Liver (tissue), 9 donors: ENCODE results near the gene ADH4. TPM values are rescaled to one million over a fixed set of nuclear protein-coding genes. Genes with fewer than 3 reads are reported as not detected.
A peak's percentile ranks its signal among the peaks of the same experiment; 100 is the strongest.

Experiments
- DNase-seq: peaks from one replicate; pipeline ENCODE4 v3.0.0-alpha.2; 2017; ENCODE audit warnings: low spot score
- H3K27ac ChIP-seq, 2 donors: one replicate each; pipeline ENCODE4 v1.7.0; 2013; ENCODE audit warnings: inconsistent platforms in 2 of 2, low read length in 2 of 2, control low read depth in 1 of 2, low read depth in 1 of 2, mild to moderate bottlenecking in 1 of 2
- H3K27me3 ChIP-seq, 4 donors: one replicate each; pipeline versions ENCODE4 v1.6.1 to v1.7.0; 2013; ENCODE audit warnings: low read length in 3 of 4, inconsistent platforms in 1 of 4, mild to moderate bottlenecking in 1 of 4, moderate library complexity in 1 of 4; ENCODE audit not compliant: control insufficient read depth in 4 of 4, insufficient read depth in 4 of 4
- H3K36me3 ChIP-seq, 4 donors: one replicate each; pipeline versions ENCODE4 v1.6.1 to v1.7.0; 2013; ENCODE audit warnings: low read length in 3 of 4, mild to moderate bottlenecking in 3 of 4, low read depth in 1 of 4, moderate library complexity in 1 of 4; ENCODE audit not compliant: control insufficient read depth in 4 of 4, insufficient read depth in 3 of 4
- H3K4me1 ChIP-seq, 4 donors: one replicate each; pipeline versions ENCODE4 v1.6.1 to v1.7.0; 2013; ENCODE audit warnings: low read length in 3 of 4, mild to moderate bottlenecking in 3 of 4, moderate library complexity in 1 of 4; ENCODE audit not compliant: control insufficient read depth in 4 of 4, insufficient read depth in 4 of 4
- H3K4me3 ChIP-seq, 3 donors: one replicate each; pipeline versions ENCODE4 v1.6.1 to v1.7.0; 2013; ENCODE audit warnings: low read length in 3 of 3, control low read depth in 1 of 3, low read depth in 1 of 3, mild to moderate bottlenecking in 1 of 3
- H3K9ac ChIP-seq, 2 donors: one replicate each; pipeline ENCODE4 v1.7.0; 2013; ENCODE audit warnings: low read length in 2 of 2, mild to moderate bottlenecking in 2 of 2, moderate library complexity in 2 of 2, control low read depth in 1 of 2, low read depth in 1 of 2
- H3K9me3 ChIP-seq, 4 donors: one replicate each; pipeline versions ENCODE4 v1.6.1 to v1.7.0; 2013; ENCODE audit warnings: low read length in 3 of 4; ENCODE audit not compliant: control insufficient read depth in 4 of 4
- EGR1 ChIP-seq, 2 donors: IDR thresholded peaks; 2 replicates each; pipeline ENCODE4 v1.6.1; 2016 to 2018; ENCODE audit warnings: antibody characterized with exemption in 2 of 2, low read depth in 2 of 2
- HNF4A ChIP-seq, 2 donors: conservative IDR thresholded peaks; 2 replicates each; pipeline ENCODE4 v1.6.1; 2016; ENCODE audit warnings: antibody characterized with exemption in 2 of 2, mild to moderate bottlenecking in 2 of 2
- RAD21 ChIP-seq, 2 donors: IDR thresholded peaks; 2 replicates each; pipeline ENCODE4 v1.6.1; 2016; ENCODE audit warnings: antibody characterized with exemption in 2 of 2, mild to moderate bottlenecking in 2 of 2
- RXRA ChIP-seq, 2 donors: IDR thresholded peaks; 2 replicates each; pipeline ENCODE4 v1.6.1; 2017 to 2018; ENCODE audit warnings: antibody characterized with exemption in 2 of 2, mild to moderate bottlenecking in 1 of 2
- WGBS: extraction: QIAGEN DNeasy Blood & Tissue Kit; methylation state at CpG from one replicate; pipeline ENCODE4 v1.1.7; 2013; 5-methylcytosine and 5-hydroxymethylcytosine counted together
- polyA plus RNA-seq, 2 donors: library from polyadenylated mRNA; stranded (reverse) in 1 of 2; unstranded in 1 of 2; fragments of 200-250 nt in 1 of 2; fragments of >200 nt in 1 of 2; fragmentation: Nextera tagmentation in 1 of 2; extraction: Ambion mirVana in 1 of 2; gene quantifications; one replicate each; pipeline versions ENCODE4 v1.2.1 to v1.2.3, GENCODE V29; 2013 to 2015
- total RNA-seq, 2 donors: library from RNA; depleted of rRNA; stranded (reverse); fragments of >200 nt; gene quantifications; one replicate each; pipeline ENCODE4 v1.2.3, GENCODE V29; 2014
- TF ChIP-seq, protein P1 (sequence below): IDR thresholded peaks from 2 replicates; pipeline ENCODE4 v1.6.1; 2016; ENCODE audit warnings: antibody characterized with exemption, mild to moderate bottlenecking
- TF ChIP-seq, protein P2 (sequence below): IDR thresholded peaks from 2 replicates; pipeline ENCODE4 v1.6.1; 2016; ENCODE audit warnings: antibody characterized with exemption
- TF ChIP-seq, protein P3 (sequence below): IDR thresholded peaks from 2 replicates; pipeline ENCODE4 v1.6.1; 2016; ENCODE audit warnings: antibody characterized with exemption
- donor health status: healthy.
- donor health status: healthy.
- donor health status: healthy.
- donor health status: healthy.
- donor health status: healthy.

Gene ADH4
- total and polyA plus RNA-seq, 4 donors, result 31.1 to 363 (median 146) TPM

DNA sequence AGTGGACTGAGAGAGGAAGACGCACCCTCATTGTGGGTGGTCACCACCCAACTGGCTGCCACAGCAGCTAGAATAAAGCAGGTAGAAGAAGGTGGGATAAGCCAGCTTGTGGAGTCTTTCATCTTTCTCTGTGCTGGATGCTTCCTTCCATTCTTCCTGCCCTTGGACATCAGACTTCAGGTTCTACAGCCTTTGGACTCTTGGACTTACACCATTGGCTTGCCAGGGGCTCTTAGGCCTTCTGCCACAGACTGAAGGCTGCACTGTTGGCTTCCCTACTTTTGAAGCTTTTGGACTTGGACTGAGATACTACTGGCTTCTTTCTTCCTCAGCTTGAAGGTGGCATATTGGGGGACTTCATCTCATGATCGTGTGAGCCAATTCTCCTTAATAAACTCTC is 41.5 kb upstream of the ADH4 start:
- no peak for TF ChIP-seq RAD21 (IDR thresholded peaks at IDR 0.05)
- peak; percentile 69 to 89 for TF ChIP-seq HNF4A (conservative IDR thresholded peaks at IDR 0.05)
- no peak for TF ChIP-seq RXRA (IDR thresholded peaks at IDR 0.05)
- TF ChIP-seq, protein P1, sequence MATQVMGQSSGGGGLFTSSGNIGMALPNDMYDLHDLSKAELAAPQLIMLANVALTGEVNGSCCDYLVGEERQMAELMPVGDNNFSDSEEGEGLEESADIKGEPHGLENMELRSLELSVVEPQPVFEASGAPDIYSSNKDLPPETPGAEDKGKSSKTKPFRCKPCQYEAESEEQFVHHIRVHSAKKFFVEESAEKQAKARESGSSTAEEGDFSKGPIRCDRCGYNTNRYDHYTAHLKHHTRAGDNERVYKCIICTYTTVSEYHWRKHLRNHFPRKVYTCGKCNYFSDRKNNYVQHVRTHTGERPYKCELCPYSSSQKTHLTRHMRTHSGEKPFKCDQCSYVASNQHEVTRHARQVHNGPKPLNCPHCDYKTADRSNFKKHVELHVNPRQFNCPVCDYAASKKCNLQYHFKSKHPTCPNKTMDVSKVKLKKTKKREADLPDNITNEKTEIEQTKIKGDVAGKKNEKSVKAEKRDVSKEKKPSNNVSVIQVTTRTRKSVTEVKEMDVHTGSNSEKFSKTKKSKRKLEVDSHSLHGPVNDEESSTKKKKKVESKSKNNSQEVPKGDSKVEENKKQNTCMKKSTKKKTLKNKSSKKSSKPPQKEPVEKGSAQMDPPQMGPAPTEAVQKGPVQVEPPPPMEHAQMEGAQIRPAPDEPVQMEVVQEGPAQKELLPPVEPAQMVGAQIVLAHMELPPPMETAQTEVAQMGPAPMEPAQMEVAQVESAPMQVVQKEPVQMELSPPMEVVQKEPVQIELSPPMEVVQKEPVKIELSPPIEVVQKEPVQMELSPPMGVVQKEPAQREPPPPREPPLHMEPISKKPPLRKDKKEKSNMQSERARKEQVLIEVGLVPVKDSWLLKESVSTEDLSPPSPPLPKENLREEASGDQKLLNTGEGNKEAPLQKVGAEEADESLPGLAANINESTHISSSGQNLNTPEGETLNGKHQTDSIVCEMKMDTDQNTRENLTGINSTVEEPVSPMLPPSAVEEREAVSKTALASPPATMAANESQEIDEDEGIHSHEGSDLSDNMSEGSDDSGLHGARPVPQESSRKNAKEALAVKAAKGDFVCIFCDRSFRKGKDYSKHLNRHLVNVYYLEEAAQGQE, result no peak
- Histone ChIP-seq H3K36me3 (no peaks in the 10 kb centered on the region), H3K9ac (no peak overlapping the region), H3K27me3 (no peaks in the 10 kb centered on the region), H3K9me3 (no peaks in the 10 kb centered on the region), H3K27ac (no peak overlapping the region), H3K4me3 (no peak overlapping the region), H3K4me1 (peaks cover 6 to 32% (median 22%) of the 10 kb centered on the region in 4 donors)
- no peak for DNase-seq
- WGBS, result 92% methylated on average over 2 of the region's 2 CpGs

DNA sequence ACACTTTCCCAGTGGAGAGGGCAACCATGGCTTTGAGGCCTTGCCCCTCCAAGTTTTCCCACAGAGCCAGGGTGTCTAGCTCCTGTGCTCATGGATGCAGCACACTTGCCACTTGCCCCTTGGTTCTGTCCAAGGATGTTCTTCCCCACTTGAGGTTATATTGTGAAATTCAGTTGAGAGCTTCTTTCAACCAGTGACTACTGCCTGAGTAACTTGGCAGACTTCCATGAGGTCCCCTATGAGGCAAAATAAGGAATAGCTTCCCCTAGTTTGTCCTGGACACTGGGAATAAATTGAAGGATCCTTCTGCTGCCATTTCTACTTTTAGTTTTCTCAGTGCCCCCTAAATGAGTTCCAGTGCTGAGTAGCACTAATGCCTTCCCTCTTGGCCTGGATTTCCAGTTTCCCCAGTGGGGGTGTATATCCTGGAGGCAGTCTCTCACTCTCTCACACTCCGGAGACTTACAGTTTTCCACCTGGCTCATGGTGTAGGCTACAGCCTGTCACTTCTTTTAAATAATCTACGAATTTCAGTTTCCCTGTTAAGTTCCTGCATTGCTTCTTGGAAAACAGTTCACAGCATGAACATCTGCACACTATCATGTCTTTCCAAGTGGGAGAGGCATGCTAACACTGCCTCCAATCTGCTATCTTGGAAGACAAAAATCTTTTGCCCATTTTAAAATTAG is 36.4 kb upstream of the ADH4 start:
- H3K4me3 ChIP-seq, result no peak overlapping the region
- H3K27me3 ChIP-seq, result no peaks in the 10 kb centered on the region
- H3K9me3 ChIP-seq, result no peaks in the 10 kb centered on the region
- H3K4me1 ChIP-seq, result peaks cover 0 to 9% (median 5%) of the 10 kb centered on the region in 4 donors
- no peaks in the 10 kb centered on the region for H3K36me3 ChIP-seq
- no peak for TF ChIP-seq EGR1 (IDR thresholded peaks at IDR 0.05; ENCODE audit: low read depth in 2 of 2)
- TF ChIP-seq, protein P2, sequence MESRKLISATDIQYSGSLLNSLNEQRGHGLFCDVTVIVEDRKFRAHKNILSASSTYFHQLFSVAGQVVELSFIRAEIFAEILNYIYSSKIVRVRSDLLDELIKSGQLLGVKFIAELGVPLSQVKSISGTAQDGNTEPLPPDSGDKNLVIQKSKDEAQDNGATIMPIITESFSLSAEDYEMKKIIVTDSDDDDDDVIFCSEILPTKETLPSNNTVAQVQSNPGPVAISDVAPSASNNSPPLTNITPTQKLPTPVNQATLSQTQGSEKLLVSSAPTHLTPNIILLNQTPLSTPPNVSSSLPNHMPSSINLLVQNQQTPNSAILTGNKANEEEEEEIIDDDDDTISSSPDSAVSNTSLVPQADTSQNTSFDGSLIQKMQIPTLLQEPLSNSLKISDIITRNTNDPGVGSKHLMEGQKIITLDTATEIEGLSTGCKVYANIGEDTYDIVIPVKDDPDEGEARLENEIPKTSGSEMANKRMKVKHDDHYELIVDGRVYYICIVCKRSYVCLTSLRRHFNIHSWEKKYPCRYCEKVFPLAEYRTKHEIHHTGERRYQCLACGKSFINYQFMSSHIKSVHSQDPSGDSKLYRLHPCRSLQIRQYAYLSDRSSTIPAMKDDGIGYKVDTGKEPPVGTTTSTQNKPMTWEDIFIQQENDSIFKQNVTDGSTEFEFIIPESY, result no peak
- TF ChIP-seq, protein P3, sequence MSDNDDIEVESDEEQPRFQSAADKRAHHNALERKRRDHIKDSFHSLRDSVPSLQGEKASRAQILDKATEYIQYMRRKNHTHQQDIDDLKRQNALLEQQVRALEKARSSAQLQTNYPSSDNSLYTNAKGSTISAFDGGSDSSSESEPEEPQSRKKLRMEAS, result no peak
- TF ChIP-seq RAD21 (IDR thresholded peaks at IDR 0.05), result no peak
- no peak for DNase-seq
- 82% methylated on average over 2 of the region's 2 CpGs for WGBS
- no peak overlapping the region for H3K27ac ChIP-seq
- no peak overlapping the region for H3K9ac ChIP-seq

- Histone ChIP-seq H3K36me3 (no peaks in the 10 kb centered on the region), H3K27me3 (no peaks in the 10 kb centered on the region), H3K4me1 (peaks cover 0 to 8% (median 5%) of the 10 kb centered on the region in 4 donors), H3K9ac (no peak overlapping the region), H3K27ac (no peak overlapping the region), H3K9me3 (no peaks in the 10 kb centered on the region), H3K4me3 (no peak overlapping the region)
- no peak for DNase-seq
- WGBS, result 72% methylated on average over 1 of the region's 1 CpG
- TF ChIP-seq RAD21 (IDR thresholded peaks at IDR 0.05), result peak in 1 of 2 donors; percentile 5
- no peak for TF ChIP-seq HNF4A (conservative IDR thresholded peaks at IDR 0.05)
Observed at GRCh38 chr4:99179626-99180025, 35.5 kb upstream of the ADH4 start.
